ENCODE data around the gene RNU5B-1. TPM values are rescaled to one million over a fixed set of nuclear protein-coding genes. Genes with fewer than 3 reads are reported as not detected.
A peak's percentile ranks its signal among the peaks of the same experiment; 100 is the strongest.

Gene RNU5B-1
- total and polyA plus RNA-seq, 2 of the 4 experiments (the other 2 are of a cell fraction): not detected

DNA sequence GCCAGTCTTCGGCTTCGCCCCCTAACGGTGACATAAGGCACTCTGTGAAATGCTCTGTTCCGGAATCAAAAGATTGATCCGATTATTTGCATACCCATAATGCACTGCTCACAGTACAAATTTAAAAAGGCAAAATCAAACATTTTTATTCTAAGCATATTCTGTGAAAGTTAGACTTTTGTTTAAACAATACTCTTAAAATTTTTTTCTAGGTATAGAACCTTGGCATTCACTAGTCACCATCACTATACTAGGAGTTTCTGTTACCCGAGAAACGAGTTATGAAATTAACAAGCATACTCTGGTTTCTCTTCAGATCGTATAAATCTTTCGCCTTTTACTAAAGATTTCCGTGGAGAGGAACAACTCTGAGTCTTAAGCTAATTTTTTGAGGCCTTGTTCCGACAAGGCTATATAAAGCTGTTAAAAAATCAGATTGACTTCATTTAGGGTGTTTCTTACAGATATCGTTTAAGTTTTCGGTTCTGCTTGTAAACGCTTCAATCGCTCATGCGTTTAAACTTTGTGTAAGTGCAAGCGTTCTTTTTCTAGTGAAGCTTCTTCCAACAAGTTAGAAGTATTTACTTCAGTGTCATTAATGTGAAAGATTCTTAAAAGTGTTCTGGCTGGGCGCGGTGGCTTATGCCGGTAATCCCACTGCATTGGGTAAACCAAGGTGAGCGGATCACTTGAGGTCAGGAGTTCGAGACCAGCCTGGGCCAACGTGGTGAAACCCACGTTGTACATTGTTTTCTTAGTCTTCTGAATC lies at the start of gene RNU5B-1 (continued):
- TF ChIP-seq MXI1 (IDR thresholded peaks at IDR 0.05; ENCODE audit: borderline replicate concordance, low read depth, low read length) (no peak), BHLHE40 (IDR thresholded peaks at IDR 0.05; ENCODE audit: low read depth, low read length) (no peak), RAD21 (IDR thresholded peaks at IDR 0.05; ENCODE audit: low read length) (peak; percentile 47), CHD1 (IDR thresholded peaks at IDR 0.05; ENCODE audit: low read depth, low read length) (peak; percentile 97; the same call in 1 of the 2 replicates), MAFK (IDR thresholded peaks at IDR 0.05; ENCODE audit: low read depth, low read length) (no peak)

DNA sequence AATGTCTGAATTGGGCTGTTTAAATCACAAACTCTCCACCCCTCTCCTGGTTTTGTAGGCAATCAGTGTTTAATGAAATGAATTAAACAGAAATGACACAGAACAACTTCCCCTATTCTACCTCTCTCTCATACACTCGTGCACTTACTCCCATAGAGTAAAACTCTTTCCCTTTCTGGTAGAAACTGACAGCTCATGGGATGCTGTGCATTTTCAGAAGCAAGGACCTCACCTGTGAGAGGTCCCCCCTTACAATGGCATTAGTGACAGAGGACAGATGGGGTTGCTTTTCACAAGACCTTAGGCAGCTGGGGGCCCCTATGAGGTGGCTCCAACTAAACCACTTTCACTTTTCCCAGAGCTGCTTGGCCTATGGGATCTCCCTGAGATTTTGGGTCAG lies 49.7 kb upstream of the RNU5B-1 start:
- H2BK20ac ChIP-seq (ENCODE audit: low read depth, low read length): no peak overlapping the region
- no peak overlapping the region for H2AK5ac ChIP-seq (ENCODE audit: low read depth, low read length)
- no peak overlapping the region for H3K9ac ChIP-seq (ENCODE audit: low read depth, low read length)
- no peak; the same call in 1 of the 2 replicates for ATAC-seq (ENCODE audit: low read depth)
- no peak overlapping the region for H3K4ac ChIP-seq (ENCODE audit: low read depth, low read length)
- no peak overlapping the region for H4K8ac ChIP-seq (ENCODE audit: low read depth in 2 of 2, low read length in 2 of 2)
- no peak overlapping the region for H2BK15ac ChIP-seq (ENCODE audit: low read depth, low read length)
- no peaks in the 10 kb centered on the region for H3K9me3 ChIP-seq (ENCODE audit: control insufficient read depth, insufficient read depth, low read length)
- peaks cover 5% of the 10 kb centered on the region; the same call in 1 of the 2 replicates for H3K4me1 ChIP-seq (ENCODE audit: control insufficient read depth, insufficient read depth, low read length)
- H3K9me1 ChIP-seq (ENCODE audit: insufficient read depth, low read length): no peaks in the 10 kb centered on the region
- H3K4me3 ChIP-seq (ENCODE audit: insufficient read depth, low read depth, low read length): no peak overlapping the region
- no peaks in the 10 kb centered on the region for H3K79me1 ChIP-seq (ENCODE audit: low read depth in 1 of 2, low read length in 2 of 2)
- H3K56ac ChIP-seq (ENCODE audit: extremely low read depth, insufficient read depth, low read length): no peak overlapping the region
- BruUV-seq (replicated peaks): no TSS peak
- WGBS, 2 experiments (ENCODE audit: extremely low coverage in 2 of 2, insufficient read length in 1 of 2): 100% methylated on average over 1 of the region's 1 CpG; no CpG with 5 or more reads in 1 of the 2 experiments
- DNase-seq: no peak
- H2AFZ ChIP-seq (replicated peaks; ENCODE audit: low read length, poor library complexity): no peak overlapping the region
- dilution Hi-C loops (cut with HindIII; ENCODE audit: low sequenced_read_pairs, unreplicated experiment): no loop called here
- no peaks in the 10 kb centered on the region for H3K27me3 ChIP-seq (ENCODE audit: control insufficient read depth, insufficient read depth, low read length)
- no peak overlapping the region for H3K27ac ChIP-seq (ENCODE audit: insufficient read depth, low read length)
- TF ChIP-seq MAFK (IDR thresholded peaks at IDR 0.05; ENCODE audit: low read depth, low read length) (no peak), MAZ (IDR thresholded peaks at IDR 0.05; ENCODE audit: borderline replicate concordance, low read depth, low read length) (no peak), RFX5 (IDR thresholded peaks at IDR 0.05; ENCODE audit: low read depth, low read length) (no peak), MXI1 (IDR thresholded peaks at IDR 0.05; ENCODE audit: borderline replicate concordance, low read depth, low read length) (no peak), RCOR1 (IDR thresholded peaks at IDR 0.05; ENCODE audit: insufficient replicate concordance, low read length) (no peak), CHD1 (IDR thresholded peaks at IDR 0.05; ENCODE audit: low read depth, low read length) (no peak), BHLHE40 (IDR thresholded peaks at IDR 0.05; ENCODE audit: low read depth, low read length) (no peak), RAD21 (IDR thresholded peaks at IDR 0.05; ENCODE audit: low read length) (no peak)
- TF ChIP-seq, protein P1, sequence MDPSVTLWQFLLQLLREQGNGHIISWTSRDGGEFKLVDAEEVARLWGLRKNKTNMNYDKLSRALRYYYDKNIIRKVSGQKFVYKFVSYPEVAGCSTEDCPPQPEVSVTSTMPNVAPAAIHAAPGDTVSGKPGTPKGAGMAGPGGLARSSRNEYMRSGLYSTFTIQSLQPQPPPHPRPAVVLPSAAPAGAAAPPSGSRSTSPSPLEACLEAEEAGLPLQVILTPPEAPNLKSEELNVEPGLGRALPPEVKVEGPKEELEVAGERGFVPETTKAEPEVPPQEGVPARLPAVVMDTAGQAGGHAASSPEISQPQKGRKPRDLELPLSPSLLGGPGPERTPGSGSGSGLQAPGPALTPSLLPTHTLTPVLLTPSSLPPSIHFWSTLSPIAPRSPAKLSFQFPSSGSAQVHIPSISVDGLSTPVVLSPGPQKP (IDR thresholded peaks at IDR 0.05; ENCODE audit: borderline replicate concordance, low read depth, low read length): no peak
- TF ChIP-seq, protein P2, sequence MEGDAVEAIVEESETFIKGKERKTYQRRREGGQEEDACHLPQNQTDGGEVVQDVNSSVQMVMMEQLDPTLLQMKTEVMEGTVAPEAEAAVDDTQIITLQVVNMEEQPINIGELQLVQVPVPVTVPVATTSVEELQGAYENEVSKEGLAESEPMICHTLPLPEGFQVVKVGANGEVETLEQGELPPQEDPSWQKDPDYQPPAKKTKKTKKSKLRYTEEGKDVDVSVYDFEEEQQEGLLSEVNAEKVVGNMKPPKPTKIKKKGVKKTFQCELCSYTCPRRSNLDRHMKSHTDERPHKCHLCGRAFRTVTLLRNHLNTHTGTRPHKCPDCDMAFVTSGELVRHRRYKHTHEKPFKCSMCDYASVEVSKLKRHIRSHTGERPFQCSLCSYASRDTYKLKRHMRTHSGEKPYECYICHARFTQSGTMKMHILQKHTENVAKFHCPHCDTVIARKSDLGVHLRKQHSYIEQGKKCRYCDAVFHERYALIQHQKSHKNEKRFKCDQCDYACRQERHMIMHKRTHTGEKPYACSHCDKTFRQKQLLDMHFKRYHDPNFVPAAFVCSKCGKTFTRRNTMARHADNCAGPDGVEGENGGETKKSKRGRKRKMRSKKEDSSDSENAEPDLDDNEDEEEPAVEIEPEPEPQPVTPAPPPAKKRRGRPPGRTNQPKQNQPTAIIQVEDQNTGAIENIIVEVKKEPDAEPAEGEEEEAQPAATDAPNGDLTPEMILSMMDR (conservative IDR thresholded peaks at IDR 0.05; ENCODE audit: low read depth, low read length): no peak
- TF ChIP-seq, protein P3, sequence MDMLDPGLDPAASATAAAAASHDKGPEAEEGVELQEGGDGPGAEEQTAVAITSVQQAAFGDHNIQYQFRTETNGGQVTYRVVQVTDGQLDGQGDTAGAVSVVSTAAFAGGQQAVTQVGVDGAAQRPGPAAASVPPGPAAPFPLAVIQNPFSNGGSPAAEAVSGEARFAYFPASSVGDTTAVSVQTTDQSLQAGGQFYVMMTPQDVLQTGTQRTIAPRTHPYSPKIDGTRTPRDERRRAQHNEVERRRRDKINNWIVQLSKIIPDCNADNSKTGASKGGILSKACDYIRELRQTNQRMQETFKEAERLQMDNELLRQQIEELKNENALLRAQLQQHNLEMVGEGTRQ (IDR thresholded peaks at IDR 0.05; ENCODE audit: low read depth, low read length): no peak
- no peak overlapping the region for H3K18ac ChIP-seq (ENCODE audit: low read depth, low read length)
- H2BK5ac ChIP-seq (ENCODE audit: low read depth, low read length, poor library complexity, severe bottlenecking): no peak overlapping the region
- no peak overlapping the region for H3K23ac ChIP-seq (ENCODE audit: low read depth, low read length)
- H4K91ac ChIP-seq (ENCODE audit: insufficient read depth, low read depth, low read length): no peak overlapping the region
- intact Hi-C loops (cut with micrococcal nuclease): no loop called here
- peaks cover 5% of the 10 kb centered on the region; the same call in 1 of the 2 replicates for H3K36me3 ChIP-seq (ENCODE audit: control insufficient read depth, insufficient read depth, low read length)
- no peak overlapping the region for H2BK120ac ChIP-seq (ENCODE audit: low read depth, low read length)
- in situ Hi-C loops (cut with MboI; ENCODE audit: low sequenced_read_pairs): no loop called here
- ChIA-PET CTCF (no interaction called here), POLR2A (ENCODE audit: unreplicated experiment) (no interaction called here)
- no peak overlapping the region for H3K4me2 ChIP-seq (ENCODE audit: low read depth, low read length)
- H3K14ac ChIP-seq (replicated peaks; ENCODE audit: low read depth, low read length): no peak overlapping the region
- H4K20me1 ChIP-seq (ENCODE audit: insufficient read depth, low read length): no peaks in the 10 kb centered on the region
- H4K5ac ChIP-seq (ENCODE audit: low read depth, low read length): no peak overlapping the region
- no peak overlapping the region for H2AK9ac ChIP-seq (replicated peaks; ENCODE audit: low read depth, low read length, poor library complexity)
